Liver (tissue), 9 donors: ENCODE measurements around the gene DIS3L2. TPM values are rescaled to one million over a fixed set of nuclear protein-coding genes. Genes with fewer than 3 reads are reported as not detected.

Experiments
- DNase-seq: peaks from one replicate; pipeline ENCODE4 v3.0.0-alpha.2; 2017; ENCODE audit warnings: low spot score
- H3K27ac ChIP-seq, 2 donors: one replicate each; pipeline ENCODE4 v1.7.0; 2013; ENCODE audit warnings: inconsistent platforms in 2 of 2, low read length in 2 of 2, control low read depth in 1 of 2, low read depth in 1 of 2, mild to moderate bottlenecking in 1 of 2
- H3K27me3 ChIP-seq, 4 donors: one replicate each; pipeline versions ENCODE4 v1.6.1 to v1.7.0; 2013; ENCODE audit warnings: low read length in 3 of 4, inconsistent platforms in 1 of 4, mild to moderate bottlenecking in 1 of 4, moderate library complexity in 1 of 4; ENCODE audit not compliant: control insufficient read depth in 4 of 4, insufficient read depth in 4 of 4
- H3K36me3 ChIP-seq, 4 donors: one replicate each; pipeline versions ENCODE4 v1.6.1 to v1.7.0; 2013; ENCODE audit warnings: low read length in 3 of 4, mild to moderate bottlenecking in 3 of 4, low read depth in 1 of 4, moderate library complexity in 1 of 4; ENCODE audit not compliant: control insufficient read depth in 4 of 4, insufficient read depth in 3 of 4
- H3K4me1 ChIP-seq, 4 donors: one replicate each; pipeline versions ENCODE4 v1.6.1 to v1.7.0; 2013; ENCODE audit warnings: low read length in 3 of 4, mild to moderate bottlenecking in 3 of 4, moderate library complexity in 1 of 4; ENCODE audit not compliant: control insufficient read depth in 4 of 4, insufficient read depth in 4 of 4
- H3K4me3 ChIP-seq, 3 donors: one replicate each; pipeline versions ENCODE4 v1.6.1 to v1.7.0; 2013; ENCODE audit warnings: low read length in 3 of 3, control low read depth in 1 of 3, low read depth in 1 of 3, mild to moderate bottlenecking in 1 of 3
- H3K9ac ChIP-seq, 2 donors: one replicate each; pipeline ENCODE4 v1.7.0; 2013; ENCODE audit warnings: low read length in 2 of 2, mild to moderate bottlenecking in 2 of 2, moderate library complexity in 2 of 2, control low read depth in 1 of 2, low read depth in 1 of 2
- H3K9me3 ChIP-seq, 4 donors: one replicate each; pipeline versions ENCODE4 v1.6.1 to v1.7.0; 2013; ENCODE audit warnings: low read length in 3 of 4; ENCODE audit not compliant: control insufficient read depth in 4 of 4
- CTCF ChIP-seq: fragments of 150-350 bp; IDR thresholded peaks from 2 replicates; pipeline ENCODE4 v1.5.1; 2017; ENCODE audit warnings: improper control_type of control experiment, low read depth, low read length; ENCODE audit not compliant: missing input control
- EGR1 ChIP-seq, 2 donors: IDR thresholded peaks; 2 replicates each; pipeline ENCODE4 v1.6.1; 2016 to 2018; ENCODE audit warnings: antibody characterized with exemption in 2 of 2, low read depth in 2 of 2
- FOXA1 ChIP-seq: IDR thresholded peaks from 2 replicates; pipeline ENCODE4 v1.6.1; 2016; ENCODE audit warnings: antibody characterized with exemption
- FOXA2 ChIP-seq: IDR thresholded peaks from 2 replicates; pipeline ENCODE4 v1.6.1; 2016; ENCODE audit warnings: antibody characterized with exemption
- GABPA ChIP-seq, 2 donors: IDR thresholded peaks in 1 of 2; conservative IDR thresholded peaks in 1 of 2; 2 replicates each; pipeline ENCODE4 v1.6.1; 2016; ENCODE audit warnings: antibody characterized with exemption in 2 of 2, mild to moderate bottlenecking in 1 of 2, moderate library complexity in 1 of 2
- HNF4A ChIP-seq, 2 donors: conservative IDR thresholded peaks; 2 replicates each; pipeline ENCODE4 v1.6.1; 2016; ENCODE audit warnings: antibody characterized with exemption in 2 of 2, mild to moderate bottlenecking in 2 of 2
- HNF4G ChIP-seq: IDR thresholded peaks from 2 replicates; pipeline ENCODE4 v1.6.1; 2016; ENCODE audit warnings: antibody characterized with exemption
- JUND ChIP-seq, 2 donors: IDR thresholded peaks; 2 replicates each; pipeline ENCODE4 v1.6.1; 2016; ENCODE audit warnings: antibody characterized with exemption in 2 of 2
- RAD21 ChIP-seq, 2 donors: IDR thresholded peaks; 2 replicates each; pipeline ENCODE4 v1.6.1; 2016; ENCODE audit warnings: antibody characterized with exemption in 2 of 2, mild to moderate bottlenecking in 2 of 2
- RXRA ChIP-seq, 2 donors: IDR thresholded peaks; 2 replicates each; pipeline ENCODE4 v1.6.1; 2017 to 2018; ENCODE audit warnings: antibody characterized with exemption in 2 of 2, mild to moderate bottlenecking in 1 of 2
- SP1 ChIP-seq: IDR thresholded peaks from 2 replicates; pipeline ENCODE4 v1.6.1; 2018; ENCODE audit warnings: antibody characterized with exemption, mild to moderate bottlenecking
- TAF1 ChIP-seq: conservative IDR thresholded peaks from 2 replicates; pipeline ENCODE4 v1.6.1; 2016; ENCODE audit warnings: antibody characterized with exemption, mild to moderate bottlenecking
- YY1 ChIP-seq: IDR thresholded peaks from 2 replicates; pipeline ENCODE4 v1.6.1; 2016; ENCODE audit warnings: antibody characterized with exemption, mild to moderate bottlenecking
- WGBS: extraction: QIAGEN DNeasy Blood & Tissue Kit; methylation state at CpG from one replicate; pipeline ENCODE4 v1.1.7; 2013; 5-methylcytosine and 5-hydroxymethylcytosine counted together
- polyA plus RNA-seq, 2 donors: library from polyadenylated mRNA; stranded (reverse) in 1 of 2; unstranded in 1 of 2; fragments of 200-250 nt in 1 of 2; fragments of >200 nt in 1 of 2; fragmentation: Nextera tagmentation in 1 of 2; extraction: Ambion mirVana in 1 of 2; gene quantifications; one replicate each; pipeline versions ENCODE4 v1.2.1 to v1.2.3, GENCODE V29; 2013 to 2015
- total RNA-seq, 2 donors: library from RNA; depleted of rRNA; stranded (reverse); fragments of >200 nt; gene quantifications; one replicate each; pipeline ENCODE4 v1.2.3, GENCODE V29; 2014
- TF ChIP-seq, protein P1 (sequence below): IDR thresholded peaks from 2 replicates; pipeline ENCODE4 v1.6.1; 2016; ENCODE audit warnings: antibody characterized with exemption
- TF ChIP-seq, protein P2 (sequence below): IDR thresholded peaks from 2 replicates; pipeline ENCODE4 v1.6.1; 2016; ENCODE audit warnings: antibody characterized with exemption, mild to moderate bottlenecking
- TF ChIP-seq, protein P3 (sequence below): IDR thresholded peaks from 2 replicates; pipeline ENCODE4 v1.6.1; 2016; ENCODE audit warnings: antibody characterized with exemption
- TF ChIP-seq, protein P4 (sequence below): IDR thresholded peaks from 2 replicates; pipeline ENCODE4 v1.6.1; 2016; ENCODE audit warnings: antibody characterized with exemption
- donor health status: healthy.
- donor health status: healthy.
- donor health status: healthy.
- donor health status: healthy.
- donor health status: healthy.

DIS3L2 gene
- total and polyA plus RNA-seq, 4 donors: 5.7 to 21.5 (median 8.8) TPM

- no peak for DNase-seq
- TF ChIP-seq EGR1 (IDR thresholded peaks at IDR 0.05; ENCODE audit: low read depth in 2 of 2): no peak
- TF ChIP-seq RXRA (IDR thresholded peaks at IDR 0.05): no peak
- TF ChIP-seq RAD21 (IDR thresholded peaks at IDR 0.05): no peak
- no peak for TF ChIP-seq SP1
- TF ChIP-seq HNF4G: no peak
- TF ChIP-seq, protein P1, sequence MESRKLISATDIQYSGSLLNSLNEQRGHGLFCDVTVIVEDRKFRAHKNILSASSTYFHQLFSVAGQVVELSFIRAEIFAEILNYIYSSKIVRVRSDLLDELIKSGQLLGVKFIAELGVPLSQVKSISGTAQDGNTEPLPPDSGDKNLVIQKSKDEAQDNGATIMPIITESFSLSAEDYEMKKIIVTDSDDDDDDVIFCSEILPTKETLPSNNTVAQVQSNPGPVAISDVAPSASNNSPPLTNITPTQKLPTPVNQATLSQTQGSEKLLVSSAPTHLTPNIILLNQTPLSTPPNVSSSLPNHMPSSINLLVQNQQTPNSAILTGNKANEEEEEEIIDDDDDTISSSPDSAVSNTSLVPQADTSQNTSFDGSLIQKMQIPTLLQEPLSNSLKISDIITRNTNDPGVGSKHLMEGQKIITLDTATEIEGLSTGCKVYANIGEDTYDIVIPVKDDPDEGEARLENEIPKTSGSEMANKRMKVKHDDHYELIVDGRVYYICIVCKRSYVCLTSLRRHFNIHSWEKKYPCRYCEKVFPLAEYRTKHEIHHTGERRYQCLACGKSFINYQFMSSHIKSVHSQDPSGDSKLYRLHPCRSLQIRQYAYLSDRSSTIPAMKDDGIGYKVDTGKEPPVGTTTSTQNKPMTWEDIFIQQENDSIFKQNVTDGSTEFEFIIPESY: no peak
- TF ChIP-seq, protein P2, sequence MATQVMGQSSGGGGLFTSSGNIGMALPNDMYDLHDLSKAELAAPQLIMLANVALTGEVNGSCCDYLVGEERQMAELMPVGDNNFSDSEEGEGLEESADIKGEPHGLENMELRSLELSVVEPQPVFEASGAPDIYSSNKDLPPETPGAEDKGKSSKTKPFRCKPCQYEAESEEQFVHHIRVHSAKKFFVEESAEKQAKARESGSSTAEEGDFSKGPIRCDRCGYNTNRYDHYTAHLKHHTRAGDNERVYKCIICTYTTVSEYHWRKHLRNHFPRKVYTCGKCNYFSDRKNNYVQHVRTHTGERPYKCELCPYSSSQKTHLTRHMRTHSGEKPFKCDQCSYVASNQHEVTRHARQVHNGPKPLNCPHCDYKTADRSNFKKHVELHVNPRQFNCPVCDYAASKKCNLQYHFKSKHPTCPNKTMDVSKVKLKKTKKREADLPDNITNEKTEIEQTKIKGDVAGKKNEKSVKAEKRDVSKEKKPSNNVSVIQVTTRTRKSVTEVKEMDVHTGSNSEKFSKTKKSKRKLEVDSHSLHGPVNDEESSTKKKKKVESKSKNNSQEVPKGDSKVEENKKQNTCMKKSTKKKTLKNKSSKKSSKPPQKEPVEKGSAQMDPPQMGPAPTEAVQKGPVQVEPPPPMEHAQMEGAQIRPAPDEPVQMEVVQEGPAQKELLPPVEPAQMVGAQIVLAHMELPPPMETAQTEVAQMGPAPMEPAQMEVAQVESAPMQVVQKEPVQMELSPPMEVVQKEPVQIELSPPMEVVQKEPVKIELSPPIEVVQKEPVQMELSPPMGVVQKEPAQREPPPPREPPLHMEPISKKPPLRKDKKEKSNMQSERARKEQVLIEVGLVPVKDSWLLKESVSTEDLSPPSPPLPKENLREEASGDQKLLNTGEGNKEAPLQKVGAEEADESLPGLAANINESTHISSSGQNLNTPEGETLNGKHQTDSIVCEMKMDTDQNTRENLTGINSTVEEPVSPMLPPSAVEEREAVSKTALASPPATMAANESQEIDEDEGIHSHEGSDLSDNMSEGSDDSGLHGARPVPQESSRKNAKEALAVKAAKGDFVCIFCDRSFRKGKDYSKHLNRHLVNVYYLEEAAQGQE: no peak
- no peak for TF ChIP-seq HNF4A (conservative IDR thresholded peaks at IDR 0.05)
- no peak for TF ChIP-seq YY1
- TF ChIP-seq FOXA2: no peak
- no peak for TF ChIP-seq JUND (IDR thresholded peaks at IDR 0.05)
- TF ChIP-seq, protein P3, sequence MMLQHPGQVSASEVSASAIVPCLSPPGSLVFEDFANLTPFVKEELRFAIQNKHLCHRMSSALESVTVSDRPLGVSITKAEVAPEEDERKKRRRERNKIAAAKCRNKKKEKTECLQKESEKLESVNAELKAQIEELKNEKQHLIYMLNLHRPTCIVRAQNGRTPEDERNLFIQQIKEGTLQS: no peak
- TF ChIP-seq TAF1: no peak
- TF ChIP-seq FOXA1: no peak
- Histone ChIP-seq H3K36me3 (no peaks in the 10 kb centered on the region), H3K9me3 (no peaks in the 10 kb centered on the region), H3K27ac (no peak overlapping the region), H3K4me1 (no peaks in the 10 kb centered on the region), H3K9ac (no peak overlapping the region), H3K27me3 (no peaks in the 10 kb centered on the region), H3K4me3 (no peak overlapping the region)
Observed at GRCh38 chr2:231998046-231998445, 36.5 kb downstream of the DIS3L2 start.

DNA sequence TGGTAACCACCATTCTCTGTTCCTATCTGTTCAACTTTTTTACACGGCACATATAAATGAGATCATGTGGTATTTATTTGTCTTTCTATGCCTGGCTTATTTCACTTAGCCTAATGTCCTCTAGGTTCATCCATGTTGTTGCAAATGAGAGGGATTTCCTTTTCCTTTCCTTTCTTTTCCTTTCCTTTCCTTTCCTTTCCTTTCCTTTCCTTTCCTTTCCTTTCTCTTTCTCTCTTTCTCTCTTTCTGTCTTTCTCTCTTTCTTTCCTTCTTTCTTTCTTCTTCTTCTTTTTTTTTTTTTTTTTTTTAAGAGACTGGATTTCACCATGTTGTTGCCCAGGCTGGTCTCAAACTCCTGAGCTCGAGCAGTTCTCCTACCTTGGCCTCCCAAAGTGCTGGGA is 38.9 kb downstream of the DIS3L2 start:
- 95% methylated on average over 2 of the region's 2 CpGs for WGBS
- Histone ChIP-seq H3K27me3 (no peaks in the 10 kb centered on the region), H3K27ac (no peak overlapping the region), H3K9ac (no peak overlapping the region), H3K9me3 (no peaks in the 10 kb centered on the region), H3K4me3 (no peak overlapping the region), H3K4me1 (no peaks in the 10 kb centered on the region), H3K36me3 (no peaks in the 10 kb centered on the region)
- DNase-seq: no peak
- no peak for TF ChIP-seq FOXA2
- TF ChIP-seq, protein P2: no peak
- TF ChIP-seq CTCF: no peak
- no peak for TF ChIP-seq GABPA (IDR thresholded peaks at IDR 0.05 in 1 of 2, conservative IDR thresholded peaks at IDR 0.05 in 1 of 2)
- TF ChIP-seq EGR1 (IDR thresholded peaks at IDR 0.05; ENCODE audit: low read depth in 2 of 2): no peak
- no peak for TF ChIP-seq HNF4G
- TF ChIP-seq YY1: no peak
- TF ChIP-seq RXRA (IDR thresholded peaks at IDR 0.05): no peak
- TF ChIP-seq, protein P1: no peak
- no peak for TF ChIP-seq HNF4A (conservative IDR thresholded peaks at IDR 0.05)
- no peak for TF ChIP-seq TAF1
- TF ChIP-seq, protein P4, sequence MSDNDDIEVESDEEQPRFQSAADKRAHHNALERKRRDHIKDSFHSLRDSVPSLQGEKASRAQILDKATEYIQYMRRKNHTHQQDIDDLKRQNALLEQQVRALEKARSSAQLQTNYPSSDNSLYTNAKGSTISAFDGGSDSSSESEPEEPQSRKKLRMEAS: no peak
- no peak for TF ChIP-seq RAD21 (IDR thresholded peaks at IDR 0.05)
